HEK293 (cell line): ENCODE data around the gene PSMB4.

Experiments
- BCL11B ChIP-seq: fragments of 450-650 bp; formaldehyde crosslinking; IDR thresholded peaks from 2 replicates; pipeline ENCODE4 v1.5.1; 2016; ENCODE audit warnings: low read depth, missing biosample characterization, missing genetic modification characterization
- IKZF3 ChIP-seq: fragments of 450-650 bp; IDR thresholded peaks from 2 replicates; pipeline ENCODE4 v1.5.0; 2018; ENCODE audit warnings: missing biosample characterization, mild to moderate bottlenecking, missing genetic modification characterization, moderate library complexity
- OSR2 ChIP-seq: fragments of 450-650 bp; formaldehyde crosslinking; IDR thresholded peaks from 2 replicates; pipeline ENCODE4 v1.5.1; 2016; ENCODE audit warnings: missing biosample characterization, missing genetic modification characterization
- PRDM1 ChIP-seq: fragments of 450-650 bp; formaldehyde crosslinking; IDR thresholded peaks from 2 replicates; pipeline ENCODE4; 2016; ENCODE audit warnings: missing biosample characterization, missing genetic modification characterization
- SP2 ChIP-seq: fragments of 450-650 bp; formaldehyde crosslinking; IDR thresholded peaks from 2 replicates; pipeline ENCODE4 v1.5.1; 2016; ENCODE audit warnings: missing biosample characterization, missing genetic modification characterization
- TRIM28 ChIP-seq: IDR thresholded peaks from 2 replicates; pipeline ENCODE4 v1.6.1; 2011; ENCODE audit warnings: low read length, control low read depth, borderline replicate concordance
- YY1 ChIP-seq: fragments of 450-650 bp; formaldehyde crosslinking; IDR thresholded peaks from 2 replicates; pipeline ENCODE4 v1.5.1; 2018; ENCODE audit warnings: missing biosample characterization, missing genetic modification characterization
- YY2 ChIP-seq: fragments of 450-650 bp; formaldehyde crosslinking; IDR thresholded peaks from 2 replicates; pipeline ENCODE4 v1.5.1; 2016; ENCODE audit warnings: missing biosample characterization, missing genetic modification characterization
- ZBTB1 ChIP-seq: fragments of 450-650 bp; formaldehyde crosslinking; IDR thresholded peaks from 2 replicates; pipeline ENCODE4 v1.5.1; 2016; ENCODE audit warnings: missing biosample characterization, missing genetic modification characterization
- ZBTB48 ChIP-seq: fragments of 450-650 bp; formaldehyde crosslinking; IDR thresholded peaks from 2 replicates; pipeline ENCODE4 v1.5.1; 2016; ENCODE audit warnings: missing biosample characterization, missing genetic modification characterization
- ZBTB7A ChIP-seq: fragments of 450-650 bp; formaldehyde crosslinking; IDR thresholded peaks from 2 replicates; pipeline ENCODE4 v1.5.1; 2016; ENCODE audit warnings: low read depth, missing biosample characterization, missing genetic modification characterization
- ZFP3 ChIP-seq: fragments of 450-650 bp; formaldehyde crosslinking; IDR thresholded peaks from 2 replicates; pipeline ENCODE4 v1.5.1; 2016; ENCODE audit warnings: low read depth, missing biosample characterization, missing genetic modification characterization
- ZFP37 ChIP-seq: fragments of 450-650 bp; formaldehyde crosslinking; IDR thresholded peaks from 2 replicates; pipeline ENCODE4 v1.5.1; 2016; ENCODE audit warnings: missing biosample characterization, missing genetic modification characterization
- ZIC2 ChIP-seq: fragments of 450-650 bp; formaldehyde crosslinking; IDR thresholded peaks from 2 replicates; pipeline ENCODE4 v1.5.1; 2016; ENCODE audit warnings: missing biosample characterization, missing genetic modification characterization
- ZNF10 ChIP-seq: fragments of 450-650 bp; formaldehyde crosslinking; IDR thresholded peaks from 2 replicates; pipeline ENCODE4 v1.5.1; 2017; ENCODE audit warnings: missing biosample characterization, missing genetic modification characterization
- ZNF114 ChIP-seq: fragments of 450-650 bp; formaldehyde crosslinking; IDR thresholded peaks from 2 replicates; pipeline ENCODE4 v1.5.0; 2017; ENCODE audit warnings: missing biosample characterization, missing genetic modification characterization
- ZNF155 ChIP-seq: fragments of 450-650 bp; formaldehyde crosslinking; IDR thresholded peaks from 2 replicates; pipeline ENCODE4 v1.5.1; 2016; ENCODE audit warnings: missing biosample characterization, missing genetic modification characterization
- ZNF2 ChIP-seq: fragments of 450-650 bp; formaldehyde crosslinking; IDR thresholded peaks from 2 replicates; pipeline ENCODE4 v1.5.1; 2016; ENCODE audit warnings: missing biosample characterization, missing genetic modification characterization
- ZNF248 ChIP-seq: fragments of 450-650 bp; formaldehyde crosslinking; IDR thresholded peaks from 2 replicates; pipeline ENCODE4 v1.5.1; 2017; ENCODE audit warnings: missing biosample characterization, missing genetic modification characterization
- ZNF274 ChIP-seq, 2 experiments: fragments of 200-500 bp in 1 of 2; fragments of 450-650 bp in 1 of 2; sonication (Bioruptor generic) in 1 of 2; formaldehyde crosslinking in 1 of 2; IDR thresholded peaks; 2 replicates each; pipeline versions ENCODE4 v1.5.1 to v1.6.1; 2014 to 2016; ENCODE audit warnings: borderline replicate concordance in 1 of 2, inconsistent platforms in 1 of 2, low read length in 1 of 2, missing biosample characterization in 1 of 2, missing genetic modification characterization in 1 of 2
- ZNF302 ChIP-seq: fragments of 450-650 bp; formaldehyde crosslinking; IDR thresholded peaks from 2 replicates; pipeline ENCODE4 v1.5.1; 2016; ENCODE audit warnings: missing biosample characterization, missing genetic modification characterization, low read depth
- ZNF335 ChIP-seq: fragments of 450-650 bp; formaldehyde crosslinking; conservative IDR thresholded peaks from 2 replicates; pipeline ENCODE4 v1.5.1; 2016; ENCODE audit warnings: missing biosample characterization, missing genetic modification characterization
- ZNF350 ChIP-seq: fragments of 450-650 bp; formaldehyde crosslinking; IDR thresholded peaks from 2 replicates; pipeline ENCODE4 v1.5.0; 2017; ENCODE audit warnings: missing biosample characterization, mild to moderate bottlenecking, missing genetic modification characterization
- ZNF394 ChIP-seq: fragments of 450-650 bp; formaldehyde crosslinking; IDR thresholded peaks from 2 replicates; pipeline ENCODE4 v1.5.1; 2016; ENCODE audit warnings: missing biosample characterization, missing genetic modification characterization, mild to moderate bottlenecking, moderate library complexity, borderline replicate concordance
- ZNF621 ChIP-seq: fragments of 450-650 bp; formaldehyde crosslinking; IDR thresholded peaks from 2 replicates; pipeline ENCODE4 v1.5.1; 2017; ENCODE audit warnings: missing biosample characterization, missing genetic modification characterization
- ZNF624 ChIP-seq: fragments of 450-650 bp; formaldehyde crosslinking; IDR thresholded peaks from 2 replicates; pipeline ENCODE4 v1.5.1; 2017; ENCODE audit warnings: missing biosample characterization, missing genetic modification characterization
- ZNF76 ChIP-seq: fragments of 450-650 bp; formaldehyde crosslinking; IDR thresholded peaks from 2 replicates; pipeline ENCODE4; 2016; ENCODE audit warnings: low read depth, missing biosample characterization, missing genetic modification characterization, borderline replicate concordance
- ZNF791 ChIP-seq: fragments of 450-650 bp; formaldehyde crosslinking; IDR thresholded peaks from 2 replicates; pipeline ENCODE4 v1.5.1; 2016; ENCODE audit warnings: missing biosample characterization, missing genetic modification characterization
- TF ChIP-seq, protein P1 (sequence below): fragments of 450-650 bp; formaldehyde crosslinking; IDR thresholded peaks from 2 replicates; pipeline ENCODE4 v1.5.1; 2017; ENCODE audit warnings: missing biosample characterization, mild to moderate bottlenecking, missing genetic modification characterization, moderate library complexity
- TF ChIP-seq, protein P2 (sequence below): fragments of 450-650 bp; formaldehyde crosslinking; IDR thresholded peaks from 2 replicates; pipeline ENCODE4 v1.5.1; 2016; ENCODE audit warnings: missing biosample characterization, missing genetic modification characterization
- TF ChIP-seq, protein P3 (sequence below): fragments of 450-650 bp; formaldehyde crosslinking; IDR thresholded peaks from 2 replicates; pipeline ENCODE4 v1.5.1; 2016; ENCODE audit warnings: missing biosample characterization, missing genetic modification characterization
- TF ChIP-seq, protein P4 (sequence below): fragments of 450-650 bp; formaldehyde crosslinking; IDR thresholded peaks from 2 replicates; pipeline ENCODE4 v1.5.1; 2016; ENCODE audit warnings: missing biosample characterization, missing genetic modification characterization
- TF ChIP-seq, protein P5 (sequence below): fragments of 450-650 bp; IDR thresholded peaks from 2 replicates; pipeline ENCODE4 v1.5.1; 2018; ENCODE audit warnings: missing biosample characterization, missing genetic modification characterization
- TF ChIP-seq, protein P6 (sequence below): fragments of 450-650 bp; formaldehyde crosslinking; IDR thresholded peaks from 2 replicates; pipeline ENCODE4 v1.5.1; 2016; ENCODE audit warnings: missing biosample characterization, missing genetic modification characterization

Gene PSMB4

DNA sequence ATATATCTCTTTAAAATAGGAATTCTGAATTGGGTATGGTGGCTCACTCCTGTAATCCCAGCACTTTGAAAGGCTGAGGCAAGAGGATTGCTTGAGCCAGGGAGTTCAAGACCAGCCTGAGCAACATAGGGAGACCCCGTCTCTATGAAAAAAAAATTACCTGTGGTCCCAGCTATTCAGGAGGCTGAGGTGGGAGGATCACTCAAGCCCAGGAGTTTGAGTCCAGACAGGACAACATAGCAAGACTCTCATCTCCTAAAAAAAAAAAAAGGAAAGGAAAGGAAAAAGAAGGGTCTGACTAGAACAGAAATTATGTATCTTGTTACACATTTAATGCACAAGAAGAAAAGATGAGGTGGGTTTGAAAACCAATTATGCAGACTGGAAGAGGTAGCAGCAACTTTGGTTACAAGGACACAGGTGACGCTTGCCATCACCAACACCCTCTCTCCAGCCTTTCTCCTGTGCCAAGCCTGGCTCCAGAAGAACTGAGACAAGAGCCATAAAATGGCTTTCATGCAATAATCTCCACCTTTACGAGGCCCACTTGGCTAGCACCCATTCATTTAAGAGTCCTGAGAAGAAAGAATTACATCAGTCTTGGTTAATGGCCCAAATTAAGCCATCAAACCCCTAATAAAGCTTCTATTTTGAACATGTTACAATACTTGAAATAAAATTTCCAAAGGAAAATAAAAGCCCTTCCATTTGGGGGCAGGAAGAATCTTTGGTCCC lies 22.1 kb upstream of the PSMB4 start (continued):
- TF ChIP-seq, protein P1, sequence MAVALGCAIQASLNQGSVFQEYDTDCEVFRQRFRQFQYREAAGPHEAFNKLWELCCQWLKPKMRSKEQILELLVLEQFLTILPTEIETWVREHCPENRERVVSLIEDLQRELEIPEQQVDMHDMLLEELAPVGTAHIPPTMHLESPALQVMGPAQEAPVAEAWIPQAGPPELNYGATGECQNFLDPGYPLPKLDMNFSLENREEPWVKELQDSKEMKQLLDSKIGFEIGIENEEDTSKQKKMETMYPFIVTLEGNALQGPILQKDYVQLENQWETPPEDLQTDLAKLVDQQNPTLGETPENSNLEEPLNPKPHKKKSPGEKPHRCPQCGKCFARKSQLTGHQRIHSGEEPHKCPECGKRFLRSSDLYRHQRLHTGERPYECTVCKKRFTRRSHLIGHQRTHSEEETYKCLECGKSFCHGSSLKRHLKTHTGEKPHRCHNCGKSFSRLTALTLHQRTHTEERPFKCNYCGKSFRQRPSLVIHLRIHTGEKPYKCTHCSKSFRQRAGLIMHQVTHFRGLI = no peak
- TF ChIP-seq ZNF335 (tag by site-specific recombination) (no peak), BCL11B (tag by site-specific recombination) (no peak), ZNF155 (tag by site-specific recombination) (no peak), ZNF394 (tag by site-specific recombination) (no peak), ZFP37 (no peak), OSR2 (peak; percentile 15; the same call in 1 of the 2 replicates), YY1 (no peak), ZNF248 (tag by site-specific recombination) (no peak), ZNF2 (tag by site-specific recombination) (no peak), PRDM1 (tag by site-specific recombination) (no peak), ZNF76 (no peak), ZBTB1 (tag by site-specific recombination) (no peak), ZNF791 (no peak), TRIM28 (no peak), IKZF3 (tag by site-specific recombination) (peak; percentile 29; the same call in 1 of the 2 replicates), ZNF302 (tag by site-specific recombination) (no peak), YY2 (tag by site-specific recombination) (no peak), ZBTB7A (no peak), ZBTB48 (tag by site-specific recombination) (no peak), ZFP3 (tag by site-specific recombination) (no peak), ZNF114 (tag by site-specific recombination) (no peak), ZNF624 (no peak), ZNF10 (tag by site-specific recombination) (no peak), ZIC2 (tag by site-specific recombination) (no peak), SP2 (tag by site-specific recombination) (no peak), ZNF350 (tag by site-specific recombination) (no peak), ZNF274 (IDR thresholded peaks at IDR 0.05; ENCODE audit: low read length) (no peak), ZNF274 (tag by site-specific recombination; IDR thresholded peaks at IDR 0.05; ENCODE audit: borderline replicate concordance) (no peak), ZNF621 (tag by site-specific recombination) (no peak)
- TF ChIP-seq, protein P2, sequence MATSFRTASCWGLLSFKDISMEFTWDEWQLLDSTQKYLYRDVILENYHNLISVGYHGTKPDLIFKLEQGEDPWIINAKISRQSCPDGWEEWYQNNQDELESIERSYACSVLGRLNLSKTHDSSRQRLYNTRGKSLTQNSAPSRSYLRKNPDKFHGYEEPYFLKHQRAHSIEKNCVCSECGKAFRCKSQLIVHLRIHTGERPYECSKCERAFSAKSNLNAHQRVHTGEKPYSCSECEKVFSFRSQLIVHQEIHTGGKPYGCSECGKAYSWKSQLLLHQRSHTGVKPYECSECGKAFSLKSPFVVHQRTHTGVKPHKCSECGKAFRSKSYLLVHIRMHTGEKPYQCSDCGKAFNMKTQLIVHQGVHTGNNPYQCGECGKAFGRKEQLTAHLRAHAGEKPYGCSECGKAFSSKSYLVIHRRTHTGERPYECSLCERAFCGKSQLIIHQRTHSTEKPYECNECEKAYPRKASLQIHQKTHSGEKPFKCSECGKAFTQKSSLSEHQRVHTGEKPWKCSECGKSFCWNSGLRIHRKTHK (tag by site-specific recombination) = no peak
- TF ChIP-seq, protein P3, sequence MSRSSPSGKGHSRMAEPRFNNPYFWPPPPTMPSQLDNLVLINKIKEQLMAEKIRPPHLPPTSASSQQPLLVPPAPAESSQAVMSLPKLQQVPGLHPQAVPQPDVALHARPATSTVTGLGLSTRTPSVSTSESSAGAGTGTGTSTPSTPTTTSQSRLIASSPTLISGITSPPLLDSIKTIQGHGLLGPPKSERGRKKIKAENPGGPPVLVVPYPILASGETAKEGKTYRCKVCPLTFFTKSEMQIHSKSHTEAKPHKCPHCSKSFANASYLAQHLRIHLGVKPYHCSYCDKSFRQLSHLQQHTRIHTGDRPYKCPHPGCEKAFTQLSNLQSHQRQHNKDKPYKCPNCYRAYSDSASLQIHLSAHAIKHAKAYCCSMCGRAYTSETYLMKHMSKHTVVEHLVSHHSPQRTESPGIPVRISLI = no peak
- TF ChIP-seq, protein P4, sequence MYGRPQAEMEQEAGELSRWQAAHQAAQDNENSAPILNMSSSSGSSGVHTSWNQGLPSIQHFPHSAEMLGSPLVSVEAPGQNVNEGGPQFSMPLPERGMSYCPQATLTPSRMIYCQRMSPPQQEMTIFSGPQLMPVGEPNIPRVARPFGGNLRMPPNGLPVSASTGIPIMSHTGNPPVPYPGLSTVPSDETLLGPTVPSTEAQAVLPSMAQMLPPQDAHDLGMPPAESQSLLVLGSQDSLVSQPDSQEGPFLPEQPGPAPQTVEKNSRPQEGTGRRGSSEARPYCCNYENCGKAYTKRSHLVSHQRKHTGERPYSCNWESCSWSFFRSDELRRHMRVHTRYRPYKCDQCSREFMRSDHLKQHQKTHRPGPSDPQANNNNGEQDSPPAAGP (tag by site-specific recombination) = no peak
- TF ChIP-seq, protein P5, sequence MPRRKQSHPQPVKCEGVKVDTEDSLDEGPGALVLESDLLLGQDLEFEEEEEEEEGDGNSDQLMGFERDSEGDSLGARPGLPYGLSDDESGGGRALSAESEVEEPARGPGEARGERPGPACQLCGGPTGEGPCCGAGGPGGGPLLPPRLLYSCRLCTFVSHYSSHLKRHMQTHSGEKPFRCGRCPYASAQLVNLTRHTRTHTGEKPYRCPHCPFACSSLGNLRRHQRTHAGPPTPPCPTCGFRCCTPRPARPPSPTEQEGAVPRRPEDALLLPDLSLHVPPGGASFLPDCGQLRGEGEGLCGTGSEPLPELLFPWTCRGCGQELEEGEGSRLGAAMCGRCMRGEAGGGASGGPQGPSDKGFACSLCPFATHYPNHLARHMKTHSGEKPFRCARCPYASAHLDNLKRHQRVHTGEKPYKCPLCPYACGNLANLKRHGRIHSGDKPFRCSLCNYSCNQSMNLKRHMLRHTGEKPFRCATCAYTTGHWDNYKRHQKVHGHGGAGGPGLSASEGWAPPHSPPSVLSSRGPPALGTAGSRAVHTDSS = no peak
- TF ChIP-seq, protein P6, sequence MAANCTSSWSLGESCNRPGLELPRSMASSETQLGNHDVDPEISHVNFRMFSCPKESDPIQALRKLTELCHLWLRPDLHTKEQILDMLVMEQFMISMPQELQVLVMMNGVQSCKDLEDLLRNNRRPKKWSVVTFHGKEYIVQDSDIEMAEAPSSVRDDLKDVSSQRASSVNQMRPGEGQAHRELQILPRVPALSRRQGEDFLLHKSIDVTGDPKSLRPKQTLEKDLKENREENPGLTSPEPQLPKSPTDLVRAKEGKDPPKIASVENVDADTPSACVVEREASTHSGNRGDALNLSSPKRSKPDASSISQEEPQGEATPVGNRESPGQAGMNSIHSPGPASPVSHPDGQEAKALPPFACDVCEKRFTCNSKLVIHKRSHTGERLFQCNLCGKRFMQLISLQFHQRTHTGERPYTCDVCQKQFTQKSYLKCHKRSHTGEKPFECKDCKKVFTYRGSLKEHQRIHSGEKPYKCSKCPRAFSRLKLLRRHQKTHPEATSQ (tag by site-specific recombination) = no peak
